SU-DHL-6 (cell line): ENCODE results near the gene AGPAT2.

Experiments
- H2AFZ ChIP-seq: fragments of 200-600 bp; sonication (generic); 2 replicates; pipeline ENCODE4 v1.6.1; 2014; ENCODE audit warnings: low read depth, mild to moderate bottlenecking, moderate library complexity, mixed read lengths, antibody characterized with exemption, low read length; ENCODE audit not compliant: severe bottlenecking
- H3F3A ChIP-seq: fragments of 200-600 bp; shearing (Covaris generic); 2 replicates; pipeline ENCODE4 v1.6.0; 2016; ENCODE audit warnings: antibody characterized with exemption, mild to moderate bottlenecking; ENCODE audit not compliant: insufficient read depth
- H3K27ac ChIP-seq: fragments of 200-600 bp; sonication (generic); 2 replicates; pipeline ENCODE4 v1.5.1; 2016; ENCODE audit warnings: low read depth, mild to moderate bottlenecking, low read length, moderate library complexity, mixed read lengths
- H3K27me3 ChIP-seq: fragments of 200-600 bp; sonication (generic), shearing (Covaris generic); 2 replicates; pipeline ENCODE4 v1.6.0; 2014; ENCODE audit warnings: mild to moderate bottlenecking, low read length
- H3K36me3 ChIP-seq: fragments of 200-600 bp; sonication (generic); 2 replicates; pipeline ENCODE4 v1.6.1; 2014; ENCODE audit warnings: mild to moderate bottlenecking, low read length, mixed read lengths
- H3K4me2 ChIP-seq: fragments of 300-600, 200-600 bp; shearing (Covaris generic), sonication (generic); 2 replicates; pipeline ENCODE4 v1.6.0; 2014; ENCODE audit warnings: low read length, low read depth, mild to moderate bottlenecking; ENCODE audit not compliant: poor library complexity, severe bottlenecking
- H3K4me3 ChIP-seq: fragments of 200-600 bp; sonication (generic); 2 replicates; pipeline ENCODE4 v1.5.1; 2014; ENCODE audit warnings: antibody characterized with exemption, low read length, mild to moderate bottlenecking, mixed read lengths; ENCODE audit not compliant: insufficient read depth, poor library complexity, severe bottlenecking
- H3K79me2 ChIP-seq: fragments of 200-600 bp; sonication (generic); 2 replicates; pipeline ENCODE4 v1.6.1; 2014; ENCODE audit warnings: mild to moderate bottlenecking, low read length, moderate library complexity; ENCODE audit not compliant: insufficient read depth
- H3K9ac ChIP-seq: fragments of 200-600 bp; sonication (generic); 2 replicates; pipeline ENCODE4 v1.7.0; 2014; ENCODE audit warnings: mild to moderate bottlenecking, low read length
- H3K9me2 ChIP-seq: fragments of 200-600 bp; sonication (generic); replicated peaks from 2 replicates; pipeline ENCODE4 v1.6.1; 2014; ENCODE audit warnings: low read length; ENCODE audit not compliant: insufficient read depth
- H3K9me3 ChIP-seq: fragments of 200-600 bp; sonication (generic); 2 replicates; pipeline ENCODE4 v1.6.1; 2014; ENCODE audit warnings: low read length, mixed read lengths; ENCODE audit not compliant: insufficient read depth
- H4K20me1 ChIP-seq: fragments of 200-600 bp; sonication (generic); 2 replicates; pipeline ENCODE4 v1.6.1; 2014; ENCODE audit warnings: low read depth, mild to moderate bottlenecking, antibody characterized with exemption, low read length, moderate library complexity, mixed read lengths
- EZH2phosphoT487 ChIP-seq: fragments of 200-600 bp; sonication (generic), shearing (Covaris generic); conservative IDR thresholded peaks from 2 replicates; pipeline ENCODE4 v1.6.1; 2018; ENCODE audit warnings: mild to moderate bottlenecking, antibody characterized with exemption, low read length, moderate library complexity, mixed read lengths
- TF ChIP-seq, protein P1 (sequence below): fragments of 200-600 bp; sonication (generic); IDR thresholded peaks from one replicate; pipeline ENCODE4 v1.5.1; 2017; ENCODE audit warnings: antibody characterized with exemption, mild to moderate bottlenecking, low read length, moderate library complexity; ENCODE audit not compliant: insufficient read depth, poor library complexity, severe bottlenecking

AGPAT2 gene

DNA sequence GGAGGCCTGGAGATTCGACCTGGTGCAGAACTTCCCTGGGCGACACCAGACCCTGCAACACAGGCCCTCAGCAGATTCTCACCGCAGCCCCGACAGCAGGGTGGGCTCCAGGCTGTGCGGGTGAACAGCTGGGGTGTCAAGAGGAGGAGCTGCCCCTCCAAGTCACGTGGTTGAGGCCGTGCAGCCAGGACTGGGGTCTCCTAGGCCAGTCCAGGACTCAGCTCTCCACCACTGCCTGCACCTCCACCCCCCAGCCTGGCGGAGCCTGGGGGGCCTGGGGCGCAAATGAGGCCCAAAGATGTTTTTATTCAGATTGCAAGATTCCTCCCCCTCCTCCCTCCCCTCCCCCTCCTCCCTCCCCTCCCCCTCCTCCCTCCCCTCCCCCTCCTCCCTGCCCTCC, 9.2 kb upstream of the AGPAT2 start:
- Histone ChIP-seq H4K20me1 (no peaks in the 10 kb centered on the region), H2AFZ (no peak overlapping the region), H3K4me2 (no peak overlapping the region), H3K9ac (no peak overlapping the region), H3K27ac (no peak overlapping the region), H3K36me3 (no peaks in the 10 kb centered on the region), H3K9me2 (no peaks in the 10 kb centered on the region), H3K79me2 (no peaks in the 10 kb centered on the region), H3K9me3 (no peaks in the 10 kb centered on the region), H3K4me3 (no peak overlapping the region), H3F3A (no peaks in the 10 kb centered on the region), H3K27me3 (no peaks in the 10 kb centered on the region)
- TF ChIP-seq, protein P1, sequence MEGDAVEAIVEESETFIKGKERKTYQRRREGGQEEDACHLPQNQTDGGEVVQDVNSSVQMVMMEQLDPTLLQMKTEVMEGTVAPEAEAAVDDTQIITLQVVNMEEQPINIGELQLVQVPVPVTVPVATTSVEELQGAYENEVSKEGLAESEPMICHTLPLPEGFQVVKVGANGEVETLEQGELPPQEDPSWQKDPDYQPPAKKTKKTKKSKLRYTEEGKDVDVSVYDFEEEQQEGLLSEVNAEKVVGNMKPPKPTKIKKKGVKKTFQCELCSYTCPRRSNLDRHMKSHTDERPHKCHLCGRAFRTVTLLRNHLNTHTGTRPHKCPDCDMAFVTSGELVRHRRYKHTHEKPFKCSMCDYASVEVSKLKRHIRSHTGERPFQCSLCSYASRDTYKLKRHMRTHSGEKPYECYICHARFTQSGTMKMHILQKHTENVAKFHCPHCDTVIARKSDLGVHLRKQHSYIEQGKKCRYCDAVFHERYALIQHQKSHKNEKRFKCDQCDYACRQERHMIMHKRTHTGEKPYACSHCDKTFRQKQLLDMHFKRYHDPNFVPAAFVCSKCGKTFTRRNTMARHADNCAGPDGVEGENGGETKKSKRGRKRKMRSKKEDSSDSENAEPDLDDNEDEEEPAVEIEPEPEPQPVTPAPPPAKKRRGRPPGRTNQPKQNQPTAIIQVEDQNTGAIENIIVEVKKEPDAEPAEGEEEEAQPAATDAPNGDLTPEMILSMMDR = no peak
- TF ChIP-seq EZH2phosphoT487 = no peak

DNA sequence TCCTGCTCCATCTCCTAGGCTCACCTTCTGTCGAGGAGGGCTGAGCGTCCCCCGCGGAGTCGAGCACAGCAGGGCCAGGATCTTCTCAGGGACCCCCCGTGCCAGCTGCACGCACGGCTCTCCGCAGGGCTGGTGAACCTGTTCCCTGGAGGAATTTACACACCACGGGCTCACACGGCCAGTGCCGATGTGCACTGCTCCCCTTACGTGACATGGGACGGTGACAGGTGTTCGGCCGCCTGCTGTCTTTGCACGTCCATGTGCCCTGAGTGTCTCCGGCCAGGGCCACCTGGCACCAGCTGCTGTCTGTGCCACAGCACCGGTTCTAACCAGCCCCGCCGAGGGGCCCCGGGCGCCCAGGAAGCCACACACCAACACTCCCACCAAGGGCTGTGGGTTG, 8.7 kb upstream of the AGPAT2 start:
- no peak overlapping the region for H2AFZ ChIP-seq
- no peaks in the 10 kb centered on the region for H4K20me1 ChIP-seq
- H3K9ac ChIP-seq = no peak overlapping the region
- no peaks in the 10 kb centered on the region for H3K9me2 ChIP-seq
- TF ChIP-seq, protein P1 = no peak
- H3K4me2 ChIP-seq = no peak overlapping the region
- no peak overlapping the region for H3K27ac ChIP-seq
- no peaks in the 10 kb centered on the region for H3K79me2 ChIP-seq
- no peaks in the 10 kb centered on the region for H3F3A ChIP-seq
- no peaks in the 10 kb centered on the region for H3K27me3 ChIP-seq
- H3K36me3 ChIP-seq = no peaks in the 10 kb centered on the region
- H3K9me3 ChIP-seq = no peaks in the 10 kb centered on the region
- no peak overlapping the region for H3K4me3 ChIP-seq

DNA sequence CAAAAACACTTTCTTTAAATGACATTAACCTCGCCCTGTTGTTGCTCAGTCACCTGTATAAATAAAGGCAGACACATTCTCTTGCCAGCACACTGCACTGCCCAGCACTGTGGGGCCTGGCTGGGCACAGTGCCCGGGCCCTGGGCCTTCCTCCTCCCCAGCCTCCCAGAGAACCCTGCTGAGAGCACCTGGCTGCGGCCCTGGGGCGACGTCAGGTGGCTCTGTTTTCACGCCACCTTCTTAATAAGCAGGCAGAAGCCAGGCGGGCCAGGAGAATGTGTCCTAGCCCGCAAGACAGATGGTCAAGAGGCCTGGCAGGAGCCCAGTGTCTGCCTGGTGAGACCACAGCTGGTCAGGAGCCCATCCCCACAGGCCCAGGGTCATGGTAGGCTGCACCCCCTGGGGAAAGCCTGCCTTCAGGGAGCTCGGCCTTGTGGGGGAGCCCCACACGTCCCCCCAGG, 8.2 kb upstream of the AGPAT2 start:
- Histone ChIP-seq H3K4me2 (no peak overlapping the region), H3K4me3 (no peak overlapping the region), H3K36me3 (no peaks in the 10 kb centered on the region), H3K9me2 (no peaks in the 10 kb centered on the region), H3K9me3 (no peaks in the 10 kb centered on the region), H4K20me1 (no peaks in the 10 kb centered on the region), H3K9ac (no peak overlapping the region), H2AFZ (no peak overlapping the region), H3K27me3 (no peaks in the 10 kb centered on the region), H3F3A (no peaks in the 10 kb centered on the region), H3K79me2 (no peaks in the 10 kb centered on the region), H3K27ac (no peak overlapping the region)
- TF ChIP-seq, protein P1 = no peak
- no peak for TF ChIP-seq EZH2phosphoT487

DNA sequence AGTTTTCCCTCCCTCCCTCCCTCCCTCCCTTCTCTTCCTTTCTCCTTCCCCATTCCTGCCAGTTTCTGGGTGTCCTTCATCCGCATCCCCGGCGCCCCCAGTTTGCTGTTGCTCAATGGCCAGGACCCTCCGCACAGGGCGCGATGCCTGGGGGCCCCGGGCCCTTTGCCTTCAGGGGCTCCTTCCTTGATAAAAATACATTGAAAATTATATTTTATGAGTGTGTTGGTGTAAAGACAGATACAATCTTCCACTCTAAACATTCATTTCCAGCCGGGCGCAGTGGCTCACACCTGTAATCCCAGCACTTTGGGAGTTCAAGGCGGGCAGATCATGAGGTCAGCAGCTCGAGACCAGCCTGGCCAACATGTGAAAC, 7.6 kb upstream of the AGPAT2 start:
- Histone ChIP-seq H3K4me2 (no peak overlapping the region), H3K79me2 (no peaks in the 10 kb centered on the region), H4K20me1 (no peaks in the 10 kb centered on the region), H3K9ac (no peak overlapping the region), H3F3A (no peaks in the 10 kb centered on the region), H3K27me3 (no peaks in the 10 kb centered on the region), H3K9me2 (no peaks in the 10 kb centered on the region), H3K27ac (no peak overlapping the region), H2AFZ (no peak overlapping the region), H3K9me3 (no peaks in the 10 kb centered on the region), H3K36me3 (no peaks in the 10 kb centered on the region), H3K4me3 (no peak overlapping the region)
- no peak for TF ChIP-seq EZH2phosphoT487
- TF ChIP-seq, protein P1 = no peak
